Spleen (tissue), 11 donors: Measurements from ENCODE around the gene CAPN10. TPM values are rescaled to one million over a fixed set of nuclear protein-coding genes. Genes with fewer than 3 reads are reported as not detected.

Experiments used
- DNase-seq: peaks from one replicate; pipeline ENCODE4 v3.0.0-alpha.2; 2020
- H3K27ac ChIP-seq, 8 donors: fragments of 200-600 bp; sonication (generic) in 7 of 8; 1 replicate in 4 of 8; 2 replicates in 4 of 8; pipeline versions ENCODE4 v1.5.0 to v1.8.0; 2016 to 2021; ENCODE audit warnings: inconsistent platforms in 4 of 8, mild to moderate bottlenecking in 4 of 8, moderate library complexity in 1 of 8
- H3K27me3 ChIP-seq, 7 donors: fragments of 200-600 bp; sonication (generic) in 6 of 7; replicated peaks in 1 of 7; 1 replicate in 4 of 7; 2 replicates in 3 of 7; pipeline versions ENCODE4 v1.5.0 to v1.8.0; 2016 to 2021; ENCODE audit warnings: inconsistent platforms in 3 of 7, mild to moderate bottlenecking in 1 of 7
- H3K36me3 ChIP-seq, 6 donors: fragments of 200-600 bp; sonication (generic) in 5 of 6; 1 replicate in 4 of 6; 2 replicates in 2 of 6; pipeline versions ENCODE4 v1.5.0 to v1.8.0; 2016 to 2021; ENCODE audit warnings: inconsistent platforms in 2 of 6
- H3K4me1 ChIP-seq, 6 donors: fragments of 200-600 bp; sonication (generic) in 5 of 6; 1 replicate in 3 of 6; 2 replicates in 3 of 6; pipeline versions ENCODE4 v1.5.0 to v1.8.0; 2016 to 2021; ENCODE audit warnings: inconsistent platforms in 3 of 6
- H3K4me3 ChIP-seq, 8 donors: fragments of 200-600 bp; sonication (generic) in 7 of 8; 1 replicate in 4 of 8; 2 replicates in 4 of 8; pipeline versions ENCODE4 v1.5.0 to v1.8.0; 2016 to 2021; ENCODE audit warnings: inconsistent platforms in 4 of 8, mild to moderate bottlenecking in 4 of 8, moderate library complexity in 2 of 8
- H3K9me3 ChIP-seq, 8 donors: fragments of 200-600 bp; sonication (generic) in 7 of 8; 1 replicate in 4 of 8; 2 replicates in 4 of 8; pipeline versions ENCODE4 v1.5.0 to v1.8.0; 2016 to 2021; ENCODE audit warnings: inconsistent platforms in 4 of 8
- POLR2A ChIP-seq, 3 donors: fragments of 450-650 bp; IDR thresholded peaks; one replicate each; pipeline ENCODE4 v1.5.1; 2017; ENCODE audit warnings: antibody characterized with exemption in 3 of 3, mild to moderate bottlenecking in 1 of 3
- POLR2AphosphoS5 ChIP-seq, 3 donors: sonication (generic); formaldehyde crosslinking; IDR thresholded peaks; one replicate each; pipeline ENCODE4 v1.5.1; 2017; ENCODE audit warnings: antibody characterized with exemption in 3 of 3
- WGBS, 5 donors: extraction: QIAGEN DNeasy Blood & Tissue Kit in 3 of 5; methylation state at CpG; one replicate each; pipeline versions ENCODE4 v1.1.5 to v1.1.7; 2013 to 2018; 5-methylcytosine and 5-hydroxymethylcytosine counted together
- intact Hi-C: fragments of 100-400 bp; cut with DNase I; formaldehyde crosslinking; loops from one replicate; pipeline ENCODE4 v1.15.0; 2023; ENCODE audit warnings: low total_unique reads
- polyA plus RNA-seq, 3 donors: library from polyadenylated mRNA; stranded (reverse); fragments of 200-250 nt; gene quantifications; one replicate each; pipeline ENCODE4 v1.2.1, GENCODE V29; 2013
- total RNA-seq, 7 donors: library from RNA; depleted of rRNA in 3 of 7; stranded (reverse); fragments of >200 nt in 3 of 7; fragmentation: NEBNext Ultra II Directional in 4 of 7; extraction: Animal tissue kit (Norgen Biotek cat#: 25700) in 4 of 7; gene quantifications; one replicate each; pipeline versions ENCODE4 v1.1.0 to v1.2.1, GENCODE V29; 2016 to 2021
- TF ChIP-seq, protein P1 (sequence below), 11 experiments: fragments of 200-600 bp in 7 of 11; fragments of 450-650 bp in 4 of 11; sonication (generic) in 4 of 11; IDR thresholded peaks in 8 of 11; conservative IDR thresholded peaks in 3 of 11; 1 replicate in 7 of 11; 2 replicates in 4 of 11; pipeline versions ENCODE4 v1.4.0 to v1.8.0; 2016 to 2021; ENCODE audit warnings: antibody characterized with exemption in 11 of 11, inconsistent platforms in 4 of 11, mild to moderate bottlenecking in 1 of 11
- donor health status: healthy with polysubstance abuse.
- donor health status: DM: no; HTN: no; CAD: no; lungs with moderate emphysema.
- donor health status: DM: no; HTN: no; CAD: no.
- donor health status: Bipolar disorder and iron deficiency.
- donor health status: healthy.
- donor health status: DM: no; HTN: no; CAD: no.
- donor health status: DM: yes; HTN: yes; CAD: no.

The CAPN10 gene
- total and polyA plus RNA-seq, 10 donors = 34.7 to 83.1 (median 60.5) TPM

GRCh38 chr2:240622060-240622411 lies 35.5 kb downstream of the CAPN10 start:
- H3K27ac ChIP-seq = peak overlapping the region in 7 of 8 donors; percentile 2 to 85 (median 61)

GRCh38 chr2:240622531-240623235 lies 36.1 kb downstream of the CAPN10 start:
- WGBS, 5 donors = 10 to 52% (median 24%) methylated on average over 23 to 37 of the region's 37 CpGs
- Histone ChIP-seq H3K36me3 (peaks cover 0 to 19% (median 0%) of the 10 kb centered on the region in 6 donors), H3K4me1 (peaks cover 3 to 79% (median 70%) of the 10 kb centered on the region in 6 donors), H3K9me3 (peaks cover 0 to 4% (median 1%) of the 10 kb centered on the region in 8 donors), H3K27me3 (peaks cover 0 to 4% (median 0%) of the 10 kb centered on the region in 7 donors), H3K4me3 (no peak overlapping the region), H3K27ac (peak overlapping the region in 6 of 8 donors; percentile 7 to 85 (median 68))
- intact Hi-C loops = no loop called here
- DNase-seq = peak; percentile 83
- TF ChIP-seq POLR2AphosphoS5 (IDR thresholded peaks at IDR 0.05) (peak in 1 of 3 donors; percentile 71), POLR2A (IDR thresholded peaks at IDR 0.05) (no peak)
- TF ChIP-seq, protein P1, sequence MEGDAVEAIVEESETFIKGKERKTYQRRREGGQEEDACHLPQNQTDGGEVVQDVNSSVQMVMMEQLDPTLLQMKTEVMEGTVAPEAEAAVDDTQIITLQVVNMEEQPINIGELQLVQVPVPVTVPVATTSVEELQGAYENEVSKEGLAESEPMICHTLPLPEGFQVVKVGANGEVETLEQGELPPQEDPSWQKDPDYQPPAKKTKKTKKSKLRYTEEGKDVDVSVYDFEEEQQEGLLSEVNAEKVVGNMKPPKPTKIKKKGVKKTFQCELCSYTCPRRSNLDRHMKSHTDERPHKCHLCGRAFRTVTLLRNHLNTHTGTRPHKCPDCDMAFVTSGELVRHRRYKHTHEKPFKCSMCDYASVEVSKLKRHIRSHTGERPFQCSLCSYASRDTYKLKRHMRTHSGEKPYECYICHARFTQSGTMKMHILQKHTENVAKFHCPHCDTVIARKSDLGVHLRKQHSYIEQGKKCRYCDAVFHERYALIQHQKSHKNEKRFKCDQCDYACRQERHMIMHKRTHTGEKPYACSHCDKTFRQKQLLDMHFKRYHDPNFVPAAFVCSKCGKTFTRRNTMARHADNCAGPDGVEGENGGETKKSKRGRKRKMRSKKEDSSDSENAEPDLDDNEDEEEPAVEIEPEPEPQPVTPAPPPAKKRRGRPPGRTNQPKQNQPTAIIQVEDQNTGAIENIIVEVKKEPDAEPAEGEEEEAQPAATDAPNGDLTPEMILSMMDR (IDR thresholded peaks at IDR 0.05 in 8 of 11, conservative IDR thresholded peaks at IDR 0.05 in 3 of 11) = peak in 1 of 11 experiments; percentile 36

More at GRCh38 chr2:240622060-240622411, 35.5 kb downstream of the CAPN10 start:
- Histone ChIP-seq H3K27me3 (peaks cover 0 to 4% (median 0%) of the 10 kb centered on the region in 7 donors), H3K4me3 (no peak overlapping the region), H3K9me3 (peaks cover 0 to 11% (median 7%) of the 10 kb centered on the region in 8 donors), H3K4me1 (peaks cover 3 to 72% (median 66%) of the 10 kb centered on the region in 6 donors), H3K36me3 (peaks cover 0 to 19% (median 0%) of the 10 kb centered on the region in 6 donors)
- TF ChIP-seq POLR2AphosphoS5 (IDR thresholded peaks at IDR 0.05) (no peak), POLR2A (IDR thresholded peaks at IDR 0.05) (no peak)
- TF ChIP-seq, protein P1 (IDR thresholded peaks at IDR 0.05 in 8 of 11, conservative IDR thresholded peaks at IDR 0.05 in 3 of 11) = no peak
- intact Hi-C loops = no loop called here
- 70 to 91% (median 75%) methylated on average over 8 to 9 of the region's 9 CpGs for WGBS, 5 donors
- peak; percentile 71 for DNase-seq

DNA sequence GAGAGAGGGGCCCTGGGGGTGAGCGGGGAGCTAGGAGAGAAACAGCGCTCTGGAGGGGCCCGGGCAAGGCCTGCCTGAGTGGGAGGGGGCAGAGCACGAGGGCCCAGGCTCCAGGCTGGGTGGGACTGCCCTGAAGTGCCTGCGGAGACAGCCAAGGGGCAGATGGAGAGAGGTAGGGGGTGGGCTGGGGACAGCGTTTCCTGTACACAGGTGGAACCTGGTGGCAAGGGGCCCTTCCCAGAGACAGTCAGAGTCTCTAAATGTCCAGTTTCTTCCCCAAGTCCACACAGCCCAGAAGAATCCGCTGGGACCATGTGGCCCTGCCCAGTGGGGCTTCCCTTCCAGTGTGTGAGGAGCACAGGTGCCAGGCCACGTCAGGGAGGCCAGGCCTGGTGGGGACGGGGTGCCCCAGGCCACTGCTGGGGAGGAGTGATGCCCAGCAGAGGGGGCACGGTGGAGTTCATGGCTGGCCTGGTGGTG lies 37.0 kb downstream of the CAPN10 start:
- no peak for TF ChIP-seq POLR2A (IDR thresholded peaks at IDR 0.05)
- TF ChIP-seq, protein P1 (IDR thresholded peaks at IDR 0.05 in 8 of 11, conservative IDR thresholded peaks at IDR 0.05 in 3 of 11) = no peak
- no peak for TF ChIP-seq POLR2AphosphoS5 (IDR thresholded peaks at IDR 0.05)
- Histone ChIP-seq H3K4me3 (no peak overlapping the region), H3K9me3 (no peaks in the 10 kb centered on the region), H3K27me3 (peaks cover 0 to 4% (median 0%) of the 10 kb centered on the region in 7 donors), H3K27ac (peak overlapping the region in 4 of 8 donors; percentile 51 to 85 (median 78)), H3K4me1 (peaks cover 3 to 80% (median 70%) of the 10 kb centered on the region in 6 donors), H3K36me3 (peaks cover 0 to 15% (median 0%) of the 10 kb centered on the region in 6 donors)
- 67 to 88% (median 74%) methylated on average over 7 to 10 of the region's 10 CpGs for WGBS, 5 donors
- intact Hi-C loops = no loop called here
- peak; percentile 72 for DNase-seq
